K562 (cell line): ENCODE results near the gene PDK1. TPM values are rescaled to one million over a fixed set of nuclear protein-coding genes. Genes with fewer than 3 reads are reported as not detected.

Experiments used
- AFF4 ChIP-seq: sonication (generic); formaldehyde crosslinking; IDR thresholded peaks from 2 replicates; pipeline ENCODE4 v1.8.0; 2023; ENCODE audit warnings: mild to moderate bottlenecking, missing genetic modification reagents
- BCOR ChIP-seq: fragments of 450-650 bp; IDR thresholded peaks from 2 replicates; pipeline ENCODE4 v1.6.1; 2016
- CREBBP ChIP-seq: IDR thresholded peaks from one replicate; pipeline ENCODE4 v1.6.1; 2012; ENCODE audit warnings: low read depth, mild to moderate bottlenecking, control low read depth, inconsistent platforms, low read length
- EWSR1 ChIP-seq: fragments of 450-650 bp; IDR thresholded peaks from 2 replicates; pipeline ENCODE4 v1.6.1; 2018; ENCODE audit warnings: borderline replicate concordance, mild to moderate bottlenecking, low read depth, moderate library complexity; ENCODE audit not compliant: partially characterized antibody
- FOXK1 ChIP-seq: sonication (generic); formaldehyde crosslinking; IDR thresholded peaks from 2 replicates; pipeline ENCODE4 v1.8.0; 2022; ENCODE audit warnings: missing genetic modification reagents, mild to moderate bottlenecking, borderline replicate concordance
- HDAC8 ChIP-seq: fragments of 450-650 bp; IDR thresholded peaks from 2 replicates; pipeline ENCODE4 v1.6.1; 2016; ENCODE audit warnings: mild to moderate bottlenecking, missing genetic modification characterization, moderate library complexity, missing compliant biosample characterization
- HIVEP1 ChIP-seq: fragments of 250-450 bp; sonication (Bioruptor Pico); IDR thresholded peaks from 2 replicates; pipeline ENCODE4 v1.4.0; 2020; ENCODE audit warnings: mild to moderate bottlenecking
- MAX ChIP-seq: sonication (generic); formaldehyde crosslinking; IDR thresholded peaks from 2 replicates; pipeline ENCODE4 v1.9.0; 2022; ENCODE audit warnings: mild to moderate bottlenecking, missing genetic modification reagents
- MED1 ChIP-seq: sonication (generic); formaldehyde crosslinking; IDR thresholded peaks from 2 replicates; pipeline ENCODE4 v1.8.1; 2023; ENCODE audit warnings: missing genetic modification reagents, borderline replicate concordance
- MXI1 ChIP-seq: IDR thresholded peaks from 2 replicates; pipeline ENCODE4 v1.6.1; 2011; ENCODE audit warnings: low read depth, mild to moderate bottlenecking, improper control_type of control experiment, low read length
- RAD51 ChIP-seq: fragments of 450-650 bp; IDR thresholded peaks from 2 replicates; pipeline ENCODE4 v1.7.1; 2016; ENCODE audit warnings: low read depth, mild to moderate bottlenecking, borderline replicate concordance
- RBM14 ChIP-seq: fragments of 200-400 bp; formaldehyde crosslinking; IDR thresholded peaks from 2 replicates; pipeline ENCODE4 v1.6.1; 2018; ENCODE audit warnings: low read depth, mild to moderate bottlenecking, low read length, moderate library complexity, borderline replicate concordance; ENCODE audit not compliant: insufficient read depth
- RUNX1 ChIP-seq: sonication (generic); IDR thresholded peaks from 2 replicates; pipeline ENCODE4 v1.6.1; 2016; ENCODE audit warnings: antibody characterized with exemption, low read depth
- SMARCE1 ChIP-seq: fragments of 450-650 bp; IDR thresholded peaks from 2 replicates; pipeline ENCODE4 v1.7.1; 2016; ENCODE audit warnings: mild to moderate bottlenecking
- SMC3 ChIP-seq: conservative IDR thresholded peaks from 2 replicates; pipeline ENCODE4 v1.6.1; 2011; ENCODE audit warnings: low read depth, low read length, improper control_type of control experiment; ENCODE audit not compliant: insufficient read depth
- SP2 ChIP-seq: IDR thresholded peaks from 2 replicates; pipeline ENCODE4 v1.6.1; 2011; ENCODE audit warnings: mild to moderate bottlenecking, low read depth, low read length, moderate library complexity; ENCODE audit not compliant: poor library complexity, severe bottlenecking; ENCODE audit errors: extremely low read depth
- TBP ChIP-seq: optimal IDR thresholded peaks from 2 replicates; pipeline ENCODE3; 2011; ENCODE audit warnings: low read depth, low read length, improper control_type of control experiment
- XRCC5 ChIP-seq: fragments of 200-400 bp; formaldehyde crosslinking; IDR thresholded peaks from 2 replicates; pipeline ENCODE4 v1.6.1; 2017; ENCODE audit warnings: low read depth, mild to moderate bottlenecking, low read length
- ZEB2 ChIP-seq: fragments of 450-650 bp; IDR thresholded peaks from 2 replicates; pipeline ENCODE4 v1.6.1; 2016
- ZNF384 ChIP-seq: IDR thresholded peaks from 2 replicates; pipeline ENCODE4 v1.6.1; 2012; ENCODE audit warnings: low read depth, low read length, improper control_type of control experiment
- polyA plus RNA-seq, 8 experiments: library from polyadenylated mRNA; depleted of rRNA in 4 of 8; stranded (reverse) in 5 of 8; unstranded in 3 of 8; fragments of >200 nt; fragmentation: Nextera tagmentation in 2 of 8; fragmentation: Illumina TruSeq in 1 of 8; extraction: Ambion mirVana in 2 of 8; extraction: Trizol in 1 of 8; gene quantifications; 2 replicates each; pipeline versions ENCODE4 v1.2.1 to v1.2.3, GENCODE V29; 2011 to 2014; ENCODE audit warnings: inconsistent platforms in 1 of 8, missing spikeins in 1 of 8
- total RNA-seq, 7 experiments: library from RNA; depleted of rRNA in 6 of 7; stranded (reverse); fragments of >200 nt in 6 of 7; fragmentation: Illumina TruSeq in 2 of 7; extraction: Trizol in 2 of 7; gene quantifications; 2 replicates each; pipeline versions ENCODE4 v1.2.1 to v1.2.3, GENCODE V29; 2011 to 2021; ENCODE audit warnings: low replicate concordance in 1 of 7
- TF ChIP-seq, protein P1 (sequence below), 2 experiments: IDR thresholded peaks; 2 replicates each; pipeline ENCODE4 v1.6.1; 2012; ENCODE audit warnings: improper control_type of control experiment in 2 of 2, low read depth in 2 of 2, low read length in 2 of 2, borderline replicate concordance in 1 of 2

Gene PDK1
- total and polyA plus RNA-seq, 9 of the 15 experiments (the other 6 are each of a cell fraction or from before 2014, with no cell fraction given), result 3.5 to 176 (median 13.9) TPM

GRCh38 chr2:172552547-172553291 is 3.2 kb upstream of the PDK1 start (continued):
- TF ChIP-seq HDAC8 (tag) (no peak), AFF4 (no peak), SP2 (no peak), MXI1 (0 out of 2 replicates have a peak, but pooled peaks have one; percentile 41), FOXK1 (no peak), SMC3 (no peak), SMARCE1 (peak; percentile 100), ZNF384 (0 out of 2 replicates have a peak, but pooled peaks have one; percentile 38), XRCC5 (no peak), ZEB2 (peak; percentile 65; the same call in 1 of the 2 replicates), BCOR (peak; percentile 80), RBM14 (no peak), RAD51 (peak; percentile 19; the same call in 1 of the 2 replicates), TBP (no peak), RUNX1 (no peak), CREBBP (no peak), EWSR1 (no peak), MAX (CRISPR knock-in tag) (no peak), MED1 (no peak), HIVEP1 (CRISPR knock-in tag) (no peak)
- TF ChIP-seq, protein P1, sequence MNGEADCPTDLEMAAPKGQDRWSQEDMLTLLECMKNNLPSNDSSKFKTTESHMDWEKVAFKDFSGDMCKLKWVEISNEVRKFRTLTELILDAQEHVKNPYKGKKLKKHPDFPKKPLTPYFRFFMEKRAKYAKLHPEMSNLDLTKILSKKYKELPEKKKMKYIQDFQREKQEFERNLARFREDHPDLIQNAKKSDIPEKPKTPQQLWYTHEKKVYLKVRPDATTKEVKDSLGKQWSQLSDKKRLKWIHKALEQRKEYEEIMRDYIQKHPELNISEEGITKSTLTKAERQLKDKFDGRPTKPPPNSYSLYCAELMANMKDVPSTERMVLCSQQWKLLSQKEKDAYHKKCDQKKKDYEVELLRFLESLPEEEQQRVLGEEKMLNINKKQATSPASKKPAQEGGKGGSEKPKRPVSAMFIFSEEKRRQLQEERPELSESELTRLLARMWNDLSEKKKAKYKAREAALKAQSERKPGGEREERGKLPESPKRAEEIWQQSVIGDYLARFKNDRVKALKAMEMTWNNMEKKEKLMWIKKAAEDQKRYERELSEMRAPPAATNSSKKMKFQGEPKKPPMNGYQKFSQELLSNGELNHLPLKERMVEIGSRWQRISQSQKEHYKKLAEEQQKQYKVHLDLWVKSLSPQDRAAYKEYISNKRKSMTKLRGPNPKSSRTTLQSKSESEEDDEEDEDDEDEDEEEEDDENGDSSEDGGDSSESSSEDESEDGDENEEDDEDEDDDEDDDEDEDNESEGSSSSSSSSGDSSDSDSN (IDR thresholded peaks at IDR 0.05; ENCODE audit: borderline replicate concordance in 1 of 2, low read depth in 2 of 2, low read length in 2 of 2), result no peak
